Neural cell (in vitro differentiated cells): ENCODE results near the gene OGFR. TPM values are rescaled to one million over a fixed set of nuclear protein-coding genes. Genes with fewer than 3 reads are reported as not detected.

ENCODE experiments used
- H2AFZ ChIP-seq: fragments of 200-600, 300-800 bp; sonication (generic), shearing (Covaris generic); 2 replicates; pipeline ENCODE4 v1.6.0; 2014; ENCODE audit warnings: low read depth, mild to moderate bottlenecking, antibody characterized with exemption, low read length, moderate library complexity
- H3F3A ChIP-seq: fragments of 200-600 bp; shearing (Covaris generic); 2 replicates; pipeline ENCODE4 v1.6.1; 2016; ENCODE audit warnings: mild to moderate bottlenecking, moderate library complexity, mixed read lengths, antibody characterized with exemption, low read length; ENCODE audit not compliant: insufficient read depth, poor library complexity, severe bottlenecking
- H3K27ac ChIP-seq: fragments of 200-600, 300-800 bp; sonication (generic), shearing (Covaris generic); 2 replicates; pipeline ENCODE4 v1.5.1; 2014; ENCODE audit warnings: mild to moderate bottlenecking, low read length, moderate library complexity
- H3K27me3 ChIP-seq: fragments of 300-800, 200-600 bp; sonication (generic), shearing (Covaris generic); 2 replicates; pipeline ENCODE4 v1.6.0; 2014; ENCODE audit warnings: mild to moderate bottlenecking, low read depth, low read length, moderate library complexity; ENCODE audit not compliant: insufficient read depth
- H3K36me3 ChIP-seq: fragments of 300-800, 200-600 bp; sonication (generic), shearing (Covaris generic); 2 replicates; pipeline ENCODE4 v1.5.1; 2014; ENCODE audit warnings: mild to moderate bottlenecking, antibody characterized with exemption, low read length, moderate library complexity; ENCODE audit not compliant: insufficient read depth
- H3K4me2 ChIP-seq: fragments of 300-800, 200-600 bp; sonication (generic), shearing (Covaris generic); 2 replicates; pipeline ENCODE4 v1.6.0; 2014; ENCODE audit warnings: mild to moderate bottlenecking, low read length
- H3K4me3 ChIP-seq: fragments of 300-800, 200-600 bp; sonication (generic), shearing (Covaris generic); 2 replicates; pipeline ENCODE4 v1.5.1; 2014; ENCODE audit warnings: mild to moderate bottlenecking, low read length, moderate library complexity
- H3K79me2 ChIP-seq: fragments of 200-600 bp; shearing (Covaris generic); replicated peaks from 2 replicates; pipeline ENCODE4 v1.6.0; 2014; ENCODE audit warnings: mild to moderate bottlenecking, low read length, moderate library complexity; ENCODE audit not compliant: insufficient read depth
- H3K9ac ChIP-seq: fragments of 300-800, 200-600 bp; sonication (generic), shearing (Covaris generic); 2 replicates; pipeline ENCODE4 v1.6.1; 2016; ENCODE audit warnings: mild to moderate bottlenecking, low read length, mixed read lengths
- H3K9me2 ChIP-seq: fragments of 200-600 bp; shearing (Covaris generic); 2 replicates; pipeline ENCODE4 v1.6.1; 2016; ENCODE audit warnings: mild to moderate bottlenecking, low read length, mixed read lengths; ENCODE audit not compliant: insufficient read depth
- H3K9me3 ChIP-seq: fragments of 200-600, 300-800 bp; sonication (generic), shearing (Covaris generic); 2 replicates; pipeline ENCODE4 v1.6.1; 2016; ENCODE audit warnings: mild to moderate bottlenecking, mixed run types, low read length, moderate library complexity, mixed read lengths
- H4K20me1 ChIP-seq: fragments of 200-600 bp; shearing (Covaris generic); 2 replicates; pipeline ENCODE4 v1.6.1; 2016; ENCODE audit warnings: mild to moderate bottlenecking, mixed run types; ENCODE audit not compliant: insufficient read depth
- EP300 ChIP-seq: fragments of 450-650 bp; conservative IDR thresholded peaks from 2 replicates; pipeline ENCODE4 v1.6.1; 2014; ENCODE audit warnings: antibody characterized with exemption, mild to moderate bottlenecking, moderate library complexity; ENCODE audit not compliant: poor library complexity, severe bottlenecking
- MXI1 ChIP-seq: fragments of 450-650 bp; conservative IDR thresholded peaks from 2 replicates; pipeline ENCODE4 v1.6.1; 2014; ENCODE audit warnings: antibody characterized with exemption, mild to moderate bottlenecking; ENCODE audit not compliant: poor library complexity, severe bottlenecking
- POLR2AphosphoS5 ChIP-seq: IDR thresholded peaks from 2 replicates; pipeline ENCODE4 v1.6.1; 2012
- RAD21 ChIP-seq: fragments of 450-650 bp; conservative IDR thresholded peaks from 2 replicates; pipeline ENCODE4 v1.6.1; 2014; ENCODE audit warnings: antibody characterized with exemption, mild to moderate bottlenecking, moderate library complexity
- TAF1 ChIP-seq: IDR thresholded peaks from 2 replicates; pipeline ENCODE4 v1.6.1; 2012; ENCODE audit warnings: low read depth
- polyA plus RNA-seq: library from polyadenylated mRNA; depleted of rRNA; stranded (reverse); fragments of >200 nt; gene quantifications from 2 replicates; pipeline ENCODE4 v1.2.3, GENCODE V29; 2014
- small RNA-seq, 3 experiments: library from RNA; depleted of rRNA; stranded (forward); fragments of <200 nt; gene quantifications; one replicate each; pipeline ENCODE3, GENCODE V24; 2012
- TF ChIP-seq, protein P1 (sequence below): fragments of 450-650 bp; IDR thresholded peaks from 2 replicates; pipeline ENCODE4 v1.5.1; 2014; ENCODE audit warnings: antibody characterized with exemption, mild to moderate bottlenecking, moderate library complexity; ENCODE audit not compliant: poor library complexity, severe bottlenecking

Gene OGFR
- polyA plus RNA-seq, 1 donor from 2014 or later: 15.6 TPM

DNA sequence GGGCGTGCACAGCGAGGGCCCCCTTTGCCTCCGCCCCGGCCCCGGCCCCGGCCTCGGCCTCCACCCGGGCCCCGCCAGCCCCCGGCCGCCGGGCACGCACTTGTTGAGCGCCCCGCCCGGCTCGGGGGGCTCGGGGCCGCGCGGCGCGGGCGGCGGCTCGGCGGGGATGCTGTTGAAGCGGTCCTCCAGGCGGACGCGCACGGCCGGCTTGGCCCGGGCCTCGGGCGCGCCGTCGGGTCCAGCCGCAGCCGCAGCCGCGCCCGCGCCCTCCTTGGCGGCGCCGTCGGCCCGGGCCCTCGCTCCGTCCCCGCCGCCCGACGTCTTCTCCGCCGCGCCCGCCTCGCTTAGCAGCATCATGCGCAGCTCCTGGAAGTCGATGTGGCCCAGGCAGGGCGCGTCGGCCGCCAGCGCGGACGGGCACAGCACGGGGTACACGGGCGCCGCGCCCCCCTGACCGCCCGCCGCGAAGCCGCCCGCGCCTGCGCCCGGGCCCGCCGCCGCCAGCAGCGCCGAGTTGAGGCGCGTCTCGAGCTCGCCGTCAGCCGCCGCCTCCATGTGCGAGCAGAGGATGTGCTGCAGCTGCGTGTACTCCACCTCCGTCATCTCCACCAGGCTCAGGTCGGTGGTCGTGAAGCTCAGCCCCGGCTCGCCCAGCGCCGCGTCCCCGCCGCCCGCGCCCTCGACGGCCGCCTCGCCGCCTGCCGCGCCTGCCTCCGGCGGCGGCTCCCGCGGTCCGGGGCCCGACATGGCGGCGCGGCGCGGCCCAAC is 56.5 kb downstream of the OGFR start:
- H3F3A ChIP-seq: no peaks in the 10 kb centered on the region
- peak overlapping the region; percentile 36 for H3K9ac ChIP-seq
- H3K27ac ChIP-seq: no peak overlapping the region
- H3K27me3 ChIP-seq: peaks cover 10% of the 10 kb centered on the region
- no peaks in the 10 kb centered on the region for H4K20me1 ChIP-seq
- peak overlapping the region; percentile 62 for H3K4me3 ChIP-seq
- no peaks in the 10 kb centered on the region for H3K9me2 ChIP-seq
- no peaks in the 10 kb centered on the region for H3K79me2 ChIP-seq
- no peak overlapping the region for H3K4me2 ChIP-seq
- peak; percentile 47 for TF ChIP-seq MXI1
- TF ChIP-seq, protein P1, sequence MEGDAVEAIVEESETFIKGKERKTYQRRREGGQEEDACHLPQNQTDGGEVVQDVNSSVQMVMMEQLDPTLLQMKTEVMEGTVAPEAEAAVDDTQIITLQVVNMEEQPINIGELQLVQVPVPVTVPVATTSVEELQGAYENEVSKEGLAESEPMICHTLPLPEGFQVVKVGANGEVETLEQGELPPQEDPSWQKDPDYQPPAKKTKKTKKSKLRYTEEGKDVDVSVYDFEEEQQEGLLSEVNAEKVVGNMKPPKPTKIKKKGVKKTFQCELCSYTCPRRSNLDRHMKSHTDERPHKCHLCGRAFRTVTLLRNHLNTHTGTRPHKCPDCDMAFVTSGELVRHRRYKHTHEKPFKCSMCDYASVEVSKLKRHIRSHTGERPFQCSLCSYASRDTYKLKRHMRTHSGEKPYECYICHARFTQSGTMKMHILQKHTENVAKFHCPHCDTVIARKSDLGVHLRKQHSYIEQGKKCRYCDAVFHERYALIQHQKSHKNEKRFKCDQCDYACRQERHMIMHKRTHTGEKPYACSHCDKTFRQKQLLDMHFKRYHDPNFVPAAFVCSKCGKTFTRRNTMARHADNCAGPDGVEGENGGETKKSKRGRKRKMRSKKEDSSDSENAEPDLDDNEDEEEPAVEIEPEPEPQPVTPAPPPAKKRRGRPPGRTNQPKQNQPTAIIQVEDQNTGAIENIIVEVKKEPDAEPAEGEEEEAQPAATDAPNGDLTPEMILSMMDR: no peak
- H3K36me3 ChIP-seq: no peaks in the 10 kb centered on the region
- no peak overlapping the region for H2AFZ ChIP-seq
- no peaks in the 10 kb centered on the region for H3K9me3 ChIP-seq

DNA sequence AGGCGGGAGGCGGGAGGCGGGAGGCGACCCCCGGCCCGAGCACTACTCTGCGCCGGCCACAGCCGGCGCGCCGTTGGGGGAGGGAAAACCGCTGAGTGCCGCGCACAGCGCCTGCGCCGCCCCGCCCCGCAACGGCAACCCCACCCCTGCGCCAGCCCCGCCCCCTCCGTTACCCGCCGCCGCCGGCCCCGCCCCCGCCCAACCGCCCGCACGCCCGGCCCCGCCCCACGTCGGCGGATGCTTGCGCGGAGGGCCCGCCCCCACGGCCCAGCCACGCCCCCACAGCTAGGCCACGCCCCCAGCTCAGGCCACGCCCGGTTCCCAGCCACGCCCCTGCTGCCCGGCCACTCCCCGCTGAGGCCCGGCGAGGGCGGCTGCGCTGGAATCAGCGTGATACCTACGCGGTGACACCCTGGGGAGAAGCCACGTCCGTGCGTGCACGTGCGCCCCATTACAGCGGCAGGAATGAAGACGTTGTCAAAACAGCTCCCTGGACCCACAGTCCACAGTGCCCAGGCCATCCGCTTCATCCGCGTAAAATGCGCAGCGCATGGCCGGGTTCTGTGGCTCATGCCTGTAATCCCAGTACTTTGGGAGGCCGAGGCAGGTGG is 57.2 kb downstream of the OGFR start, which contains the start of gene TCFL5:
TSS of gene TCFL5 (minus strand) at position 97 of the 611 bp plus-strand sequence. CDS start 152 bp downstream, outside the sequence.
- H3K9me2 ChIP-seq: no peaks in the 10 kb centered on the region
- H3K27me3 ChIP-seq: peaks cover 10% of the 10 kb centered on the region
- H3K4me3 ChIP-seq: peak within 1 kb of the TSS; percentile 62
- TF ChIP-seq POLR2AphosphoS5 (peak; percentile 33), TAF1 (no peak), MXI1 (no peak), RAD21 (no peak), EP300 (no peak)
- no peaks in the 10 kb centered on the region for H3K79me2 ChIP-seq
- H3K27ac ChIP-seq: no peak within 1 kb of the TSS
- H3K9me3 ChIP-seq: no peaks in the 10 kb centered on the region
- H4K20me1 ChIP-seq: no peaks in the 10 kb centered on the region
- no peaks in the 10 kb centered on the region for H3K36me3 ChIP-seq
- no peak within 1 kb of the TSS for H2AFZ ChIP-seq
- no peaks in the 10 kb centered on the region for H3F3A ChIP-seq
- peak within 1 kb of the TSS; percentile 36 for H3K9ac ChIP-seq
- H3K4me2 ChIP-seq: no peak within 1 kb of the TSS

Small RNAs within 50 kb of the gene (small RNA-seq; reads per million reads assigned to genes)
- 0 reads per million in 3 experiments for gene DPH3P1

Other genes starting within 250 kb of the OGFR start
- 2.5 and 3.5 TPM in 2 replicates for gene SLCO4A1, start 162.3 kb upstream of the OGFR start, polyA plus RNA-seq
- gene NTSR1, start 96.0 kb upstream of the OGFR start, polyA plus RNA-seq: 0.05 and 0.22 TPM in 2 replicates
- gene MRGBP, start 8.4 kb upstream of the OGFR start, polyA plus RNA-seq: 20.1 and 24.1 TPM in 2 replicates
- 1.0 and 3.1 TPM in 2 replicates for gene COL9A3, start 12.2 kb downstream of the OGFR start, polyA plus RNA-seq
- 9.1 and 9.8 TPM in 2 replicates for gene TCFL5, start 57.0 kb downstream of the OGFR start, polyA plus RNA-seq
- 40.9 and 42.8 TPM in 2 replicates for gene DIDO1, start 121.7 kb downstream of the OGFR start, polyA plus RNA-seq
- 54.8 and 56.4 TPM in 2 replicates for gene GID8, start 133.3 kb downstream of the OGFR start, polyA plus RNA-seq
- gene SLC17A9, start 147.9 kb downstream of the OGFR start, polyA plus RNA-seq: not detected in 2 replicates
- gene BHLHE23, start 202.1 kb downstream of the OGFR start, polyA plus RNA-seq: not detected in 2 replicates